GM21423 (cell line): ENCODE measurements around the gene FBN1.

Experiments
- ATAC-seq: cut with Tn5 transposase; IDR thresholded peaks from one replicate; pipeline ENCODE4 v1.9.1; 2021; ENCODE audit warnings: mild to moderate bottlenecking, moderate library complexity; ENCODE audit not compliant: unreplicated experiment

Gene FBN1

DNA sequence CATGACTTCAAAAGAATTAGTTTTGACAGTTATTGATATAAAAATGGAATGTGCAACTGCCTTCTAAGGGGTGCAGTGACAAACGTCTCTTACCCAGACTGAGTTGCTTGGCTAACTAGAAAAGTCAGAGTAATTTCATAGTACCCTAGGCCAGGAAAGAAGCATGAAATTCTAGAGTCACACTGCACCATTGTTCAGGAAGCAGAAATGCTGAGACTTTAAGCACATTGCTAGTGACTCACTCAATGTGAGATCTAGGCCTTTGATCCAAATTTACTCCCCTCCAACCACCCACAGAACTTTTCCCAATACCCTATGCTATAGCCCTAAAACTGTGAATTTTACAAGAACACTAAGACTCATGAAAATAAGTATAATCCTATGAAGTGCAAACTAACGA is 203.5 kb downstream of the FBN1 start:
- ATAC-seq = no peak

GRCh38 chr15:48440084-48440483 is 205.4 kb downstream of the FBN1 start:
- no peak for ATAC-seq

DNA sequence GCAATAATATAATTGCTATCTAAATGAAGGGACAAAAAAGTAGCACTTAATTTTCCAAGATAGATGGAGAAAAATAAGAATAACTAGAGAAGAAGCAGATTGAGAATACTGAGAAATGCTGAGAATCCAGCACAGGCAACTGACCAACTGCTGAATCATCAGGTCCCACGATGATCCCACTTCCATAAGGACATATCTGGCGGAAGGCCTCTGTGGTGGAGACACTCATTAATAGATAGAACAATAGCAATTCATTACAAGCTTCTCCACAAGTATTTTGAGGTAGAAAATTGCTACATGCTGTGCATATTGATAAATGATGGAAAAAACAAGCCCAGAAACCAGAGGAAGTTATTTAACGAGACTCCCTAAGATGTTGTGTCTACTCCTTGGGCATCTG is 208.3 kb downstream of the FBN1 start:
- no peak for ATAC-seq

- ATAC-seq = no peak
Observed at GRCh38 chr15:48435321-48435720, 210.2 kb downstream of the FBN1 start.

GRCh38 chr15:48433226-48433886 is 212.2 kb downstream of the FBN1 start:
- peak; percentile 89 for ATAC-seq

- ATAC-seq = no peak
Observed at GRCh38 chr15:48432688-48433087, 212.8 kb downstream of the FBN1 start.

DNA sequence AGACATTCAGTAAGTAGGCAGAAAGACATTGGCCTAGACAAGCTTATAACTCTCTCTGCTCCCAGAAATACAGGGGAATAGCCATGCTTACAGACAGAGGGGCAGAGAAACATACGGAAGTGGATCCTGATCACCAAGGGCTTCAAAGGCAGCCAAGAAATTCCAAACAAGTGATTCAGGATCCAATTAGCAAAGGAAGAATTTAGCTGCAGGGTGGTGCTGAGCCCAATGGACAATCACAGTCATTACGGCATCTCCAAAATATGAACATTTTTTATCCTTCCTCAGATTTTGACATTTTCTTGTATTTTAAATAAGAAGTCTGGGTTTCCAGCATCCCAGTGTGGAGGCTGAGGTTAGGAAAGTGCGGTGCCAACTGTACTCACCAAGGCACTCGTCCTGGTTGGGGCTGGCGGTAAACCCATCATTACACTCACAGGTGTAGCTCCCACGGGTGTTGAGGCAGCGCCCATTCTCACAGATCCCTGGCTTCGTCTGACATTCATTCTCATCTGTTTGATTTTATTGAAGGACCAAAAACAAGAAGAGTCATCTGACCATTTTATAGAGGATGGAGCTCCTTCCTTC is 217.5 kb downstream of the FBN1 start:
- no peak for ATAC-seq

GRCh38 chr15:48427479-48427878 is 218.0 kb downstream of the FBN1 start:
- ATAC-seq = no peak

DNA sequence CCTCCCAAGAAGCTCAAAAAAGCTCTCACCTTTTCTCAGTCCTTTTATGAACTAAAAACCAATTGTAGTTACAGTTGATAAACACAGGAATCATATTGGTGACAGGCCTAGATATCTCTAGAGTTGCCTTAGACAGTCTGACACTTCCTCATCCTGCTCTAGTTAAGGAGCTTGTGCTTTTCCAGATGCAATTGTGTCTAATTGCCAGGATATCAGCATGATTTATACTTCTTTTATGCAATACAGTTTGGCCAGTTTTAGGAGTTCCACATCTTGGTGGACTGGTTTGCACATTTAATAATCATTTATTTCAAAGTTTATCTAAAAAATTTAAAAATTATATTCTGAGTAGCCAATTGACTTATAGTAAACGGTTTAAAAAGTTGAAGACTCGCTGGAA is 218.6 kb downstream of the FBN1 start:
- no peak for ATAC-seq

GRCh38 chr15:48426044-48426443 is 219.5 kb downstream of the FBN1 start:
- no peak for ATAC-seq

DNA sequence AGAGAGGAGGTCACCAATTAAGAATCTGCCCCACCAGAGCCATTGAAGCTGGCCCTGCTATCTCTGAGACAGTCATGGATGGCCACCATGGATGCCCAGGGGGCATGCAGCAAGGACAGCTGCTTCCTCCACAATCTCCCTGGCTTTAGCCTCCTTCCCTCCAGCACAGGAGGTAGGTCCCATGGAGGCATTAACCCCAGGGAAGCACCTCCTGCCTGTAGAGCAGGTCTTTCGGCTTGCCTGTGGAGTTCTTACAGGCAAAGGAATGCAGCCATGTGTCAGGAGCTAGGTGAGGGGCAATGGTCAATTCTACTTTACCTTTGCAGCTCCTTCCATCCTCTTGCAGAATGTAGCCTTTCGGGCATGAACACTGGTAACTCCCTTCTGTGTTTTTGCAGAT is 220.5 kb downstream of the FBN1 start:
- ATAC-seq = no peak

GRCh38 chr15:48423896-48424475 is 221.5 kb downstream of the FBN1 start:
- ATAC-seq = no peak

DNA sequence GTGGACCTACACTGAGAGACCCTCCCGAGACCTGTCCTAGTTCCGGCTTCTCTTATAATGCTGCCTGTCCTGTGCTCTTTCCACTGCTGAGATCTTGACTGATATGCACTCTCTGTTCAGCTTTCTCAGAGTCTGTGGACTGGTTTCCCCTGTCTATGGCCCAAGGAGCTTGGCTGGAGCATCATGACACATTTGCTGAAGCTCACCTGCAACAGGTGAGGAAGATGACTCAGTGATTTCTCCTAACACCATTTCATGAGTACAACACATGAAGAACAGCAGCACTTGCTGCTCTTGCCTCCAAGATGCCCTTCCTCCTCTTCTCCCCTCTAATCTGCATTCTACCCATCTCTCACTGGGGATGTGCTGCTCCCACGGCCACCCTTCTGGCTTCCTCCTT is 222.2 kb downstream of the FBN1 start:
- no peak for ATAC-seq

- ATAC-seq = no peak
Observed at GRCh38 chr15:48422401-48422800, 223.1 kb downstream of the FBN1 start.

- ATAC-seq = no peak
Observed at GRCh38 chr15:48421362-48421761, 224.1 kb downstream of the FBN1 start.

DNA sequence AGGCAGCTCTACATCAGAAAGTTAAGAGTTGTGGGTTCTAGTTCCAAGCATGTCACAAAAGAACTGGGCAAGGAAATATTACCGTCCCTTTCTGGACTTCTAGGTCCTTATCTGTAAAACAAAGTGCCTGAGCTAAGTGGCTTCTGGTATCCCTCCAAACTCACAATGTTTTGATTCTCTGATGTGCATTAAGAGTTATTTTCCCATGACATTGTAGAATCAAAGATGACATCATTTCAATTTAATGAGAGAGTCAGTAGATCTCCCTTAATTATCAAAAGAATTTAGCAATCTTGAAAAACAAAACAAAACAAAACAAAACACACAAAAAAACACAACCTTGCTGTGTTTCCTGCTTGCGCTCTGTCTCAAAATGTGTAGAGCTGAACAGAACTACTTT is 225.6 kb downstream of the FBN1 start:
- no peak for ATAC-seq

DNA sequence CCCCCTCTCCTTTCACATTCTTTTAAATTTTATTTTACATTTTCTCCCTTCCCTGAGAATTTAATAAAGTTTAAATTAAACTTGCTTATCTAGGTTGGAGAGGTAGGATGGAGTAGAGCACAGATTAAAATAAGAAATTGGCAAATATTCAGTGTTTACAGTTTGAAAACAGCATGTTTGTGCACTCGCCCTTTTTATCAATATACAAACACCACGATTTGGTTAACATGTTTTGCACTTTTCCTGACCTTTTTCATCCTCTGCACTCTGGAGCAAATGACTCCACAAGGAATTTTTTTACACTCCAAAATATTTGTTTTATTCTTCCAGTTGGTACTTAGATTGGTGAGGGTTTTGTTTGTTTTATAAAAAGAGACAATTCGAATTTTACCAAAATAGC is 227.2 kb downstream of the FBN1 start:
- no peak for ATAC-seq

DNA sequence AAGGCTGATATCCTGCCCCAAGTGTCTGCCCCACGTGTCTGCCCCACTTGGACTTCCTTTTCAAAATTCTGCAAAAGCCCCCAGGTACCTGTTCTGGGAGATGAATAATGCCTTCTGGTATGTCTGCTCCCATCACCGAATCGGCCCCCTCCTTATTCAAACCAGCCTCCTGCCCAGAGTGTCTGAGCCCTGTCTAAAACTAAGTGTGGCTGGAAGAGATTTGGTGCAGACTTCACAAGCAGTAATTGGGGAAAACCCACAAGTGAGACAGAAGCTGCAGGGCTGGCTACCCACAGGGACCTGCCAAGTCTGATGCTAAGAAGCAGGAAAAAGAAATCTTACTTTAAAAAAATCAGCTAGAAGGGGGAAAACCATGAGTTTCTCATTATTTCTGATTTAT is 229.2 kb downstream of the FBN1 start:
- no peak for ATAC-seq

DNA sequence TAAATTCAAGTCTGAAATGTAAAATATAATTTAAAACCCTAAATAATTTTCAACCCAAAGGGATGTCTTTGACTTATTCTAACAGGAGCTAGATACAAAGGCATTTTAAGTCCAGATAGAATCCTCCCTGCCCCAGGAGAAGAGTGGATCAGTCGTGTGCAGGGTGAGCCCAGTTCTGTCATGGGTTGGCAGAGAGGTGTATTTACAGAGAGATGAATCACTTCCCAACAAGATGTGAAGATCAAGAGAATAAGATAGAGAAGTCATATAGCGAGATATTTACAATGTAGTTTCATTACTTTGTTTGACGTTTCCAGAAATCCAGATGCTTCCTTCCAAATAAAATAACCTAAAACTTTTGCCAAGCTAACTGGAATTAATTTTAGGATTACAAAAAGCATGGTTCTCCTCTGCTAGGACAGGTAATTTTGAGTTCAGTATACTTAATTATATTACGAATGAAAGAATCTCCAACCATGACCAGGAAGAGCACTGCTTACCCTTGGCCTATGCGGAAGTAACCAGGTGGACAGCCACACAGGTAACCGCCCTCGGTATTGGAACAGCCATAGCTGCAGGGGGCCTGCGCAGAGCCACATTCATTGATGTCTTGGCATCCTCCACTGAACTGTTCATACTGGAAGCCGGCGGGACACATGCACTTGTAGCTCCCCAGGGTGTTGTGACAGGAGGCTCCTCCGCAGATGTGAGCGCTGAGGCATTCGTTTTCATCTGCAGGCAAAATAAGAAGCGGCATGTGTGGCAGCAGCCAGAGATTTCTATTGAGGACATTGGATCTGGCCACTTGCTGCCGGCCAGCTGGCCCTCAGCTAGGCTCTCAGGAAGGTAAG is 230.2 kb downstream of the FBN1 start:
- ATAC-seq = no peak

DNA sequence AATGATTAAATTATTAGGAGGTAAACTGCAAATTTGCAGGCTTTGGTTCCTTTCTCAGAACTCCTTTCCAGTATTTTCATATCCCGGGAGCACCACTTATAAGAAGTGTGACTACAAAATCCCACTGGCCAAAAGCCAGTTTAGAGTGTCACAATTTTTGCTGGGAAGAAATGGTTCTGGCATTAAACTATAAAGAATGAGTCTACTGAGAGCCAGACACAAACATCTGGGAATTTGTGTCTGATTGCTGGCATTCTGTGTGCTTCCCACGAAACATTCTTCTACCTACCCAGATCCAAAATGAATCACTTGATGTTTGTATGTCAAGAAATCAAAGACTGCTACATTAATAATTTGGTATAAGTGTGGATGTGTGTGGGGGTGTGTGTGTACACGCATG is 231.5 kb downstream of the FBN1 start:
- no peak for ATAC-seq

DNA sequence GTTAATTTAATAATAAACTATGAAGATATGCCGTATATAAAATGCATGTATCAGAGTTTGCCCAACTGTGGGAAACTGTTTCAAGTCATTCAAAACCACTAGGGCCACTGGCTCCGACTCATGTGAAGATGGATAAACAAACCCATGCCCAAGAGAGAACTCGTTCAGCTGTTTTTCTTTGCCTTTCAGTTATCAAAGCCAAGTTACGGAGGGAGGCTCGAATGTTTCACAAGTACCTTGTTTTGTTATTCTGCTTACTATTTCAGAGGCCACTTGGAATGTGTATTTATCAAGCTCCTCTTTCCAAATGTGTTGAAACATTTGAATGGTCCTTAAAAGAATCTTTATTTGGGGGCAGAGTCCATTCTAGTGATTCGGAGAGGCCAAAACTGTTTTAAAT is 232.2 kb downstream of the FBN1 start:
- ATAC-seq = no peak
